ENCODE measurements around the gene MFGE8. TPM values are rescaled to one million over a fixed set of nuclear protein-coding genes. Genes with fewer than 3 reads are reported as not detected.
A peak's percentile ranks its signal among the peaks of the same experiment; 100 is the strongest.

The MFGE8 gene
- total RNA-seq, 4 donors from 2014 or later = 496 to 734 (median 508) TPM

- 100% methylated on average over 1 of the region's 16 CpGs; no CpG with 5 or more reads in 1 of the 2 donors for WGBS, 2 donors (ENCODE audit: low coverage in 1 of 2)
- Histone ChIP-seq H3K27ac (peak overlapping the region in 2 of 4 donors; percentile 57 to 92), H3K4me1 (peaks cover 0 to 77% (median 40%) of the 10 kb centered on the region in 3 donors), H3K36me3 (peaks cover 0 to 60% of the 10 kb centered on the region in 2 donors), H3K4me3 (peak overlapping the region in 1 of 2 donors; percentile 95), H3K27me3 (no peaks in the 10 kb centered on the region), H3K9me3 (no peaks in the 10 kb centered on the region)
- TF ChIP-seq EP300 (IDR thresholded peaks at IDR 0.05) (no peak), POLR2AphosphoS5 (IDR thresholded peaks at IDR 0.05) (no peak)
- ATAC-seq = no peak
These were observed 4.2 kb downstream of the MFGE8 start for GRCh38 chr15:88908697-88909621.

- WGBS, 2 donors (ENCODE audit: low coverage in 1 of 2) = 100% methylated on average over 2 of the region's 12 CpGs; no CpG with 5 or more reads in 1 of the 2 donors
- no peak for TF ChIP-seq EP300 (IDR thresholded peaks at IDR 0.05)
- no peaks in the 10 kb centered on the region for H3K27me3 ChIP-seq
- peaks cover 0 to 68% of the 10 kb centered on the region in 2 donors for H3K36me3 ChIP-seq
- no peak for ATAC-seq
- H3K27ac ChIP-seq = peak overlapping the region in 2 of 4 donors; percentile 57 to 92
- peaks cover 0 to 73% (median 40%) of the 10 kb centered on the region in 3 donors for H3K4me1 ChIP-seq
- no peak overlapping the region for H3K4me3 ChIP-seq
- no peaks in the 10 kb centered on the region for H3K9me3 ChIP-seq
These were observed 5.1 kb downstream of the MFGE8 start for GRCh38 chr15:88908123-88908522.

GRCh38 chr15:88907111-88907510, 6.1 kb downstream of the MFGE8 start:
- Histone ChIP-seq H3K27ac (no peak overlapping the region), H3K27me3 (no peaks in the 10 kb centered on the region)
- no peak for ATAC-seq

GRCh38 chr15:88906551-88906950, 6.6 kb downstream of the MFGE8 start:
- Histone ChIP-seq H3K27ac (no peak overlapping the region), H3K4me1 (peaks cover 0 to 64% (median 36%) of the 10 kb centered on the region in 3 donors), H3K4me3 (no peak overlapping the region), H3K9me3 (no peaks in the 10 kb centered on the region), H3K27me3 (no peaks in the 10 kb centered on the region), H3K36me3 (peaks cover 0 to 84% of the 10 kb centered on the region in 2 donors)
- WGBS, 2 donors (ENCODE audit: low coverage in 1 of 2) = 98% methylated on average over 5 of the region's 7 CpGs; no CpG with 5 or more reads in 1 of the 2 donors
- no peak for TF ChIP-seq POLR2AphosphoS5 (IDR thresholded peaks at IDR 0.05)
- no peak for TF ChIP-seq CTCF (IDR thresholded peaks at IDR 0.05)
- TF ChIP-seq POLR2A (IDR thresholded peaks at IDR 0.05) = no peak
- no peak for TF ChIP-seq EP300 (IDR thresholded peaks at IDR 0.05)
- ATAC-seq = no peak

More at GRCh38 chr15:88907111-88907510, 6.1 kb downstream of the MFGE8 start:
- H3K36me3 ChIP-seq = peaks cover 0 to 78% of the 10 kb centered on the region in 2 donors
- no peaks in the 10 kb centered on the region for H3K9me3 ChIP-seq
- H3K4me3 ChIP-seq = no peak overlapping the region
- no peak for TF ChIP-seq EP300 (IDR thresholded peaks at IDR 0.05)
- TF ChIP-seq CTCF (IDR thresholded peaks at IDR 0.05) = no peak
- no peak for TF ChIP-seq POLR2A (IDR thresholded peaks at IDR 0.05)
- TF ChIP-seq POLR2AphosphoS5 (IDR thresholded peaks at IDR 0.05) = no peak
- peaks cover 0 to 70% (median 40%) of the 10 kb centered on the region in 3 donors for H3K4me1 ChIP-seq
- WGBS, 2 donors (ENCODE audit: low coverage in 1 of 2) = 100% methylated on average over 2 of the region's 14 CpGs; no CpG with 5 or more reads in 1 of the 2 donors

- peaks cover 0 to 88% of the 10 kb centered on the region in 2 donors for H3K36me3 ChIP-seq
- peaks cover 0 to 60% (median 32%) of the 10 kb centered on the region in 3 donors for H3K4me1 ChIP-seq
- H3K27me3 ChIP-seq = no peaks in the 10 kb centered on the region
- no peak for TF ChIP-seq EP300 (IDR thresholded peaks at IDR 0.05)
- H3K4me3 ChIP-seq = no peak overlapping the region
- H3K9me3 ChIP-seq = no peaks in the 10 kb centered on the region
- peak overlapping the region in 1 of 4 donors; percentile 49 for H3K27ac ChIP-seq
- no peak for ATAC-seq
- 100% methylated on average over 1 of the region's 1 CpG; no CpG with 5 or more reads in 1 of the 2 donors for WGBS, 2 donors (ENCODE audit: low coverage in 1 of 2)
These were observed 7.0 kb downstream of the MFGE8 start for GRCh38 chr15:88906130-88906529.

- no peak for ATAC-seq
- H3K36me3 ChIP-seq = peaks cover 0 to 91% of the 10 kb centered on the region in 2 donors
- H3K4me3 ChIP-seq = no peak overlapping the region
- WGBS, 2 donors (ENCODE audit: low coverage in 1 of 2) = no CpG with 5 or more reads among the region's 11 CpGs
- TF ChIP-seq CTCF (IDR thresholded peaks at IDR 0.05) (no peak), POLR2A (IDR thresholded peaks at IDR 0.05) (no peak), POLR2AphosphoS5 (IDR thresholded peaks at IDR 0.05) (no peak), EP300 (IDR thresholded peaks at IDR 0.05) (no peak)
- no peaks in the 10 kb centered on the region for H3K9me3 ChIP-seq
- H3K4me1 ChIP-seq = peaks cover 0 to 54% (median 29%) of the 10 kb centered on the region in 3 donors
- H3K27ac ChIP-seq = peak overlapping the region in 3 of 4 donors; percentile 44 to 49 (median 48)
- H3K27me3 ChIP-seq = no peaks in the 10 kb centered on the region
These were observed 7.6 kb downstream of the MFGE8 start for GRCh38 chr15:88905576-88905975.
